ENCODE results near the gene RBM41.
A peak's percentile ranks its signal among the peaks of the same experiment; 100 is the strongest.
"Not testable (repeated sequence)": the region's sequence is repeated elsewhere in the genome, so short reads cannot be mapped to it uniquely, and the experiment has no call there.

RBM41 gene

GRCh38 chrX:107118322-107119147 is at the start of gene RBM41:
Gene RBM41, minus strand, starts transcription at chrX:107118822. Its CDS starts 49 bp downstream, at chrX:107118773.
- no peaks in the 10 kb centered on the region for H3K27me3 ChIP-seq (ENCODE audit: control insufficient read depth in 1 of 2, insufficient read depth in 2 of 2, low read length in 2 of 2)
- H3K27ac ChIP-seq (ENCODE audit: low read length), result no peak within 1 kb of the TSS
- H3K4me3 ChIP-seq (ENCODE audit: low read length in 2 of 2), result peak within 1 kb of the TSS; percentile 75 to 79
- H3K9me3 ChIP-seq (ENCODE audit: control insufficient read depth in 2 of 2, low read length in 2 of 2), result no peaks in the 10 kb centered on the region
- H3K4me1 ChIP-seq (ENCODE audit: control insufficient read depth, insufficient read depth, low read length), result peaks cover 4% of the 10 kb centered on the region
- peak within 1 kb of the TSS; percentile 60 to 68 for H3K9ac ChIP-seq (ENCODE audit: low read length in 2 of 2)
- H3K36me3 ChIP-seq (ENCODE audit: control insufficient read depth in 2 of 2, insufficient read depth in 2 of 2, low read length in 2 of 2), result peaks cover 4 to 14% of the 10 kb centered on the region in 2 donors

GRCh38 chrX:107168257-107168656 is 49.6 kb upstream of the RBM41 start:
- Histone ChIP-seq H3K9ac (ENCODE audit: low read length in 2 of 2) (no peak overlapping the region), H3K36me3 (ENCODE audit: control insufficient read depth in 2 of 2, insufficient read depth in 2 of 2, low read length in 2 of 2) (no peaks in the 10 kb centered on the region), H3K27ac (ENCODE audit: low read length) (no peak overlapping the region), H3K4me1 (ENCODE audit: control insufficient read depth, insufficient read depth, low read length) (no peaks in the 10 kb centered on the region), H3K27me3 (ENCODE audit: control insufficient read depth in 1 of 2, insufficient read depth in 2 of 2, low read length in 2 of 2) (no peaks in the 10 kb centered on the region), H3K4me3 (ENCODE audit: low read length in 2 of 2) (no peak overlapping the region), H3K9me3 (ENCODE audit: control insufficient read depth in 2 of 2, low read length in 2 of 2) (no peaks in the 10 kb centered on the region)

DNA sequence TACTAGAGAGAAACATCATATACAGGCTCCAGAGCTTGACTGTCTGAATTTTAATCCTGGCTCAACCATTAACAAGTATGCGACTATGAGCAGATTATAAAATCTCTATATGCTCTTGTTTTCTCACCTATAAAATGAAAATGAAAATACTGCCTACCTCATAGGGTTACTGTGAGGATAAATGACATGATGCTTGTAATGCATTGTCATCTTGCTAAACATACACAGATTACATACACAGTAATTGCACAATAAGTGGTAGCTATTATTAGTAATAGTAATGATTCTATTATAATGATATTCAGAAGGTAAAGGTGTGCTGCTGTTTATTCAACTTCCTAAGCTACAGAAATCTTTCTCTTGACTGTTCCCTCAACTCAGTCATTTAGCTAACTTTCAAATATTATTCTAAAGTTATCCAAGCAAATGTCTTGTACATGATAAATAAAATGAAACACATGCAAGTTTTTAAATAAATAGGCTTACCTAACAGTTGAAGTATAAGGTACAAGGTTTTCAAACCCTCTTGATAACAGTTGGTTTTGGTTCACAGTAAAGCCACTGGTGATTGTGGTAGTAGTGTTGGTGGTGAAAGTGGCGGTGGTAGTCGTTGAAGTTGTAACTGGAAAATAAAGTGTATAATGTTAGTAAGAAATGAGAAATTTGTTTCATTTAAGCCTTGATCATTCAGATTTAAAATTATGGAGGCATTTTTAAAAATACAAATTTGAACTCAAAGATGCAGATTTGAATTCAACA is 48.7 kb upstream of the RBM41 start:
- H3K9me3 ChIP-seq (ENCODE audit: control insufficient read depth in 2 of 2, low read length in 2 of 2), result no peaks in the 10 kb centered on the region
- no peak overlapping the region for H3K27ac ChIP-seq (ENCODE audit: low read length)
- H3K36me3 ChIP-seq (ENCODE audit: control insufficient read depth in 2 of 2, insufficient read depth in 2 of 2, low read length in 2 of 2), result no peaks in the 10 kb centered on the region
- H3K27me3 ChIP-seq (ENCODE audit: control insufficient read depth in 1 of 2, insufficient read depth in 2 of 2, low read length in 2 of 2), result no peaks in the 10 kb centered on the region
- no peak overlapping the region for H3K9ac ChIP-seq (ENCODE audit: low read length in 2 of 2)
- no peak overlapping the region for H3K4me3 ChIP-seq (ENCODE audit: low read length in 2 of 2)
- no peaks in the 10 kb centered on the region for H3K4me1 ChIP-seq (ENCODE audit: control insufficient read depth, insufficient read depth, low read length)

- not testable (repeated sequence) for H3K9ac ChIP-seq (ENCODE audit: low read length in 2 of 2); H3K36me3 ChIP-seq (ENCODE audit: control insufficient read depth in 2 of 2, insufficient read depth in 2 of 2, low read length in 2 of 2); H3K4me3 ChIP-seq (ENCODE audit: low read length in 2 of 2); H3K27ac ChIP-seq (ENCODE audit: low read length); H3K27me3 ChIP-seq (ENCODE audit: control insufficient read depth in 1 of 2, insufficient read depth in 2 of 2, low read length in 2 of 2); H3K4me1 ChIP-seq (ENCODE audit: control insufficient read depth, insufficient read depth, low read length); H3K9me3 ChIP-seq (ENCODE audit: control insufficient read depth in 2 of 2, low read length in 2 of 2)
Observed at GRCh38 chrX:107157618-107158017, 39.0 kb upstream of the RBM41 start.

- not testable (repeated sequence) for H3K4me3 ChIP-seq (ENCODE audit: low read length in 2 of 2); H3K9me3 ChIP-seq (ENCODE audit: control insufficient read depth in 2 of 2, low read length in 2 of 2); H3K4me1 ChIP-seq (ENCODE audit: control insufficient read depth, insufficient read depth, low read length); H3K27ac ChIP-seq (ENCODE audit: low read length); H3K36me3 ChIP-seq (ENCODE audit: control insufficient read depth in 2 of 2, insufficient read depth in 2 of 2, low read length in 2 of 2); H3K9ac ChIP-seq (ENCODE audit: low read length in 2 of 2); H3K27me3 ChIP-seq (ENCODE audit: control insufficient read depth in 1 of 2, insufficient read depth in 2 of 2, low read length in 2 of 2)
Observed at GRCh38 chrX:107155621-107156430, 37.2 kb upstream of the RBM41 start.

- Histone ChIP-seq H3K36me3 (ENCODE audit: control insufficient read depth in 2 of 2, insufficient read depth in 2 of 2, low read length in 2 of 2) (no peaks in the 10 kb centered on the region), H3K4me3 (ENCODE audit: low read length in 2 of 2) (no peak overlapping the region), H3K27ac (ENCODE audit: low read length) (no peak overlapping the region), H3K27me3 (ENCODE audit: control insufficient read depth in 1 of 2, insufficient read depth in 2 of 2, low read length in 2 of 2) (peaks cover 0 to 9% of the 10 kb centered on the region in 2 donors), H3K9ac (ENCODE audit: low read length in 2 of 2) (no peak overlapping the region), H3K4me1 (ENCODE audit: control insufficient read depth, insufficient read depth, low read length) (no peaks in the 10 kb centered on the region), H3K9me3 (ENCODE audit: control insufficient read depth in 2 of 2, low read length in 2 of 2) (peaks cover 0 to 4% of the 10 kb centered on the region in 2 donors)
Observed at GRCh38 chrX:107154787-107155620, 36.4 kb upstream of the RBM41 start.

GRCh38 chrX:107153005-107153404 is 34.4 kb upstream of the RBM41 start:
- H3K27ac ChIP-seq (ENCODE audit: low read length), result no peak overlapping the region
- H3K36me3 ChIP-seq (ENCODE audit: control insufficient read depth in 2 of 2, insufficient read depth in 2 of 2, low read length in 2 of 2), result no peaks in the 10 kb centered on the region
- no peak overlapping the region for H3K4me3 ChIP-seq (ENCODE audit: low read length in 2 of 2)
- H3K9me3 ChIP-seq (ENCODE audit: control insufficient read depth in 2 of 2, low read length in 2 of 2), result peaks cover 0 to 4% of the 10 kb centered on the region in 2 donors
- H3K9ac ChIP-seq (ENCODE audit: low read length in 2 of 2), result no peak overlapping the region
- H3K4me1 ChIP-seq (ENCODE audit: control insufficient read depth, insufficient read depth, low read length), result no peaks in the 10 kb centered on the region
- H3K27me3 ChIP-seq (ENCODE audit: control insufficient read depth in 1 of 2, insufficient read depth in 2 of 2, low read length in 2 of 2), result peaks cover 0 to 9% of the 10 kb centered on the region in 2 donors

DNA sequence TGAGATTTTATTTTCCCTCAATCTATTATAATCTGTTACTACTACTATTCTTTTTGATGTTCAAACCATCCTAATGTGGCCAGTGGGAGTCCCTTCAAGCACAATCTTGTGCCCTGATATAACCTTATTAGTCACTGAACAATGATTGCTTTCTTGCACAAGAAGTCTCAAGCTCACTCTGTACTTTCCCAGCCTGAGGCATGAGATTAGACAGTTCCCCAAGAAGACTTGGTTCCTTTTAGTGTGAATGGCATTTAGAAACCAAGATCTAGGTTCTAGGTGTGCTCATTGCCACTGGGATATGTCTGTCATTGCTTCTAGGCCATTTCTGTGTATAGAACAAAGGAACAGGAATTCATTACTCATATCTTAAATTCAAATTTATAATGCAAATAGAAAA is 28.0 kb upstream of the RBM41 start:
- H3K36me3 ChIP-seq (ENCODE audit: control insufficient read depth in 2 of 2, insufficient read depth in 2 of 2, low read length in 2 of 2), result no peaks in the 10 kb centered on the region
- no peaks in the 10 kb centered on the region for H3K27me3 ChIP-seq (ENCODE audit: control insufficient read depth in 1 of 2, insufficient read depth in 2 of 2, low read length in 2 of 2)
- H3K4me3 ChIP-seq (ENCODE audit: low read length in 2 of 2), result no peak overlapping the region
- no peak overlapping the region for H3K27ac ChIP-seq (ENCODE audit: low read length)
- no peaks in the 10 kb centered on the region for H3K4me1 ChIP-seq (ENCODE audit: control insufficient read depth, insufficient read depth, low read length)
- H3K9me3 ChIP-seq (ENCODE audit: control insufficient read depth in 2 of 2, low read length in 2 of 2), result no peaks in the 10 kb centered on the region
- H3K9ac ChIP-seq (ENCODE audit: low read length in 2 of 2), result no peak overlapping the region

GRCh38 chrX:107135965-107136307 is 17.3 kb upstream of the RBM41 start:
- Histone ChIP-seq H3K4me3 (ENCODE audit: low read length in 2 of 2) (no peak overlapping the region), H3K36me3 (ENCODE audit: control insufficient read depth in 2 of 2, insufficient read depth in 2 of 2, low read length in 2 of 2) (no peaks in the 10 kb centered on the region), H3K4me1 (ENCODE audit: control insufficient read depth, insufficient read depth, low read length) (no peaks in the 10 kb centered on the region), H3K27me3 (ENCODE audit: control insufficient read depth in 1 of 2, insufficient read depth in 2 of 2, low read length in 2 of 2) (peaks cover 0 to 6% of the 10 kb centered on the region in 2 donors), H3K9ac (ENCODE audit: low read length in 2 of 2) (no peak overlapping the region), H3K27ac (ENCODE audit: low read length) (no peak overlapping the region), H3K9me3 (ENCODE audit: control insufficient read depth in 2 of 2, low read length in 2 of 2) (no peaks in the 10 kb centered on the region)

All from stomach smooth muscle (tissue), 2 donors.